ENCODE results near the gene CENPP.

DNA sequence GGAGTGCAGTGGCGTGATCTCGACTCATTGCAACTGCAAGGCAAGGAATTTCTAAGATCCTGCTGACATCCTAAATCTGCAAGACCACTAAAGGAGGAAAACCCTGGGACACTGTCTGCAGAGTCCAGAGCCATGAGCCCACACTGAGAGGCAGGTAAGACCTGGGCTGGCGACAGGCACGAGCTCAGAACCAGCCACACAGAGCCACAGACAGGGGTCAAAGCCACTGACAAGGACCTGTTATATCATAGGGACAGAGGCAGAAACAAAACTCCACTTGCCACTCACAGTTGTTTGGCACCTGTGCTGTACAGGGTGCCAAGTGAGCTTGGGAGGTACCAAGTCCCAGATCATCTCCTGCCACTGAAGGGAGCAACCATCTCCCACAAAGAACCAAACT, 310.0 kb downstream of the CENPP start:
- TF ChIP-seq, protein P1, sequence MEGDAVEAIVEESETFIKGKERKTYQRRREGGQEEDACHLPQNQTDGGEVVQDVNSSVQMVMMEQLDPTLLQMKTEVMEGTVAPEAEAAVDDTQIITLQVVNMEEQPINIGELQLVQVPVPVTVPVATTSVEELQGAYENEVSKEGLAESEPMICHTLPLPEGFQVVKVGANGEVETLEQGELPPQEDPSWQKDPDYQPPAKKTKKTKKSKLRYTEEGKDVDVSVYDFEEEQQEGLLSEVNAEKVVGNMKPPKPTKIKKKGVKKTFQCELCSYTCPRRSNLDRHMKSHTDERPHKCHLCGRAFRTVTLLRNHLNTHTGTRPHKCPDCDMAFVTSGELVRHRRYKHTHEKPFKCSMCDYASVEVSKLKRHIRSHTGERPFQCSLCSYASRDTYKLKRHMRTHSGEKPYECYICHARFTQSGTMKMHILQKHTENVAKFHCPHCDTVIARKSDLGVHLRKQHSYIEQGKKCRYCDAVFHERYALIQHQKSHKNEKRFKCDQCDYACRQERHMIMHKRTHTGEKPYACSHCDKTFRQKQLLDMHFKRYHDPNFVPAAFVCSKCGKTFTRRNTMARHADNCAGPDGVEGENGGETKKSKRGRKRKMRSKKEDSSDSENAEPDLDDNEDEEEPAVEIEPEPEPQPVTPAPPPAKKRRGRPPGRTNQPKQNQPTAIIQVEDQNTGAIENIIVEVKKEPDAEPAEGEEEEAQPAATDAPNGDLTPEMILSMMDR (conservative IDR thresholded peaks at IDR 0.05; ENCODE audit: low read depth, low read length) = no peak
- TF ChIP-seq EZH2 (IDR thresholded peaks at IDR 0.05; ENCODE audit: low read length, unreplicated experiment) = no peak

Data from PC-3 (cell line).